ENCODE results near the gene KIFBP. TPM values are rescaled to one million over a fixed set of nuclear protein-coding genes. Genes with fewer than 3 reads are reported as not detected.
"Not testable (repeated sequence)": the region's sequence is repeated elsewhere in the genome, so short reads cannot be mapped to it uniquely, and the experiment has no call there.

Gene KIFBP, protein sequence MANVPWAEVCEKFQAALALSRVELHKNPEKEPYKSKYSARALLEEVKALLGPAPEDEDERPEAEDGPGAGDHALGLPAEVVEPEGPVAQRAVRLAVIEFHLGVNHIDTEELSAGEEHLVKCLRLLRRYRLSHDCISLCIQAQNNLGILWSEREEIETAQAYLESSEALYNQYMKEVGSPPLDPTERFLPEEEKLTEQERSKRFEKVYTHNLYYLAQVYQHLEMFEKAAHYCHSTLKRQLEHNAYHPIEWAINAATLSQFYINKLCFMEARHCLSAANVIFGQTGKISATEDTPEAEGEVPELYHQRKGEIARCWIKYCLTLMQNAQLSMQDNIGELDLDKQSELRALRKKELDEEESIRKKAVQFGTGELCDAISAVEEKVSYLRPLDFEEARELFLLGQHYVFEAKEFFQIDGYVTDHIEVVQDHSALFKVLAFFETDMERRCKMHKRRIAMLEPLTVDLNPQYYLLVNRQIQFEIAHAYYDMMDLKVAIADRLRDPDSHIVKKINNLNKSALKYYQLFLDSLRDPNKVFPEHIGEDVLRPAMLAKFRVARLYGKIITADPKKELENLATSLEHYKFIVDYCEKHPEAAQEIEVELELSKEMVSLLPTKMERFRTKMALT
- total RNA-seq (2014; rRNA removed; shearing (Covaris generic)): 27.3 and 32.1 TPM in 2 replicates

- peak; percentile 96 for DNase-seq (ENCODE audit: low read depth)
These were observed at the start of gene KIFBP for GRCh38 chr10:68988530-68989316. KIFBP (plus strand) TSS chr10:68988803; CDS start chr10:68988833, 30 bp downstream.

GRCh38 chr10:68938884-68939283 is 49.7 kb upstream of the KIFBP start:
- no peak for DNase-seq (ENCODE audit: low read depth)

DNA sequence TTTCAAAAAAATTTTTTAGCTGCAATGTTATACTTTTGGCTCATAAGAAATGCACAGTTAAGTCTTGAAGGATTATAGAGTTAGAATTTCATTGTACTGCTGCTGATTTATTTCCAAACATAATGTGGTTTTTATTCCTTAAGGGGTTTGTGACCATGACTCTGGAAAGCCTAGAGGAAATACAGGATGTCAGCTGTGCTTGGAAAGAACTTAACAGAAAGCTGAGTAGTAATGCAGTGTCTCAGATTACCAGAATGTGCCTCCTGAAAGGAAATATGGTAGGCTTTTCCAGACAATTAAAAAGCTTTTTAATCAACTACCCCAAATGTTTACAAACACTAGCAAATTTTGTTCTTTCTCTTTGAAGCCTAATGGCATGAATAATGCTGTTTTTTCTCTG is 47.7 kb upstream of the KIFBP start:
- not testable (repeated sequence) for DNase-seq (ENCODE audit: low read depth)

- no peak for DNase-seq (ENCODE audit: low read depth)
These were observed 38.0 kb upstream of the KIFBP start for GRCh38 chr10:68950598-68950997.

DNA sequence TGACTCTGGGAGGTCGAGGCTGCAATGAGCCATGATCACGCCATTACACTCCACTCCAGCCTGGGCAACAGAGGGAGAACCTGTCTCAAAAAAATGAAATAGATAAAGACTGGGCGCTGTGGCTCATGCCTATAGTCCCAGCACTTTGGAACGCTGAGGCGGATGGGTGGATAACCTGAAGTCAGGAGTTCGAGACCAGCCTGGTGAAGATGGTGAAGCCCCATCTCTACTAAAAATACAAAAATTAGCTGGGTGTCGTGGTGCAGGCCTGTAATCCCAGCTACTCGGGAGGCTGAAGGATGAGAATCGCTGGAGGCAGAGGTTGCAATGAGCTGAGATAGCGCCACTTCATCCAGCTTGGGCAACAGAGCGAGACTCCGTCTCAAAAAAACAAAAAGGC is 33.7 kb upstream of the KIFBP start:
- no peak for DNase-seq (ENCODE audit: low read depth)

GRCh38 chr10:68955355-68955831 is 33.2 kb upstream of the KIFBP start:
- peak; percentile 33 for DNase-seq (ENCODE audit: low read depth)

- peak; percentile 91 for DNase-seq (ENCODE audit: low read depth)
These were observed 32.6 kb upstream of the KIFBP start, which contains the start of gene DDX21 for GRCh38 chr10:68955832-68956532. DDX21 (plus strand) TSS chr10:68956170; CDS start chr10:68956226, 56 bp downstream.

- no peak for DNase-seq (ENCODE audit: low read depth)
These were observed 31.4 kb upstream of the KIFBP start for GRCh38 chr10:68957284-68957615.

- DNase-seq (ENCODE audit: low read depth): no peak
These were observed 30.9 kb upstream of the KIFBP start for GRCh38 chr10:68957654-68958053.

- no peak for DNase-seq (ENCODE audit: low read depth)
These were observed 28.7 kb upstream of the KIFBP start for GRCh38 chr10:68959695-68960527.

DNA sequence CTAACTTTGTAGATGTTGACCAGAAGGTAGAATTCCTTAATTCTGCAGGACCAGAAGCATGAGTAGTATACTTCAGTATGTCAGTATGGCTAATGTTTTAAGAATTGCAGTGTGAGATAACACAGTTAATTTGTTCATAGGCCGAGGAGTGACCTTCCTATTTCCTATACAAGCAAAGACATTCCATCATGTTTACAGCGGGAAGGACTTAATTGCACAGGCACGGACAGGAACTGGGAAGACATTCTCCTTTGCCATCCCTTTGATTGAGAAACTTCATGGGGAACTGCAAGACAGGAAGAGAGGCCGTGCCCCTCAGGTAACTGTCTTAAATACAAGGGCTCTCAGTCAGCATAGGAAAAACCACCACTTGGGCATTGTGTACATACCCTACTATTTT is 25.5 kb upstream of the KIFBP start:
- DNase-seq (ENCODE audit: low read depth): no peak

DNA sequence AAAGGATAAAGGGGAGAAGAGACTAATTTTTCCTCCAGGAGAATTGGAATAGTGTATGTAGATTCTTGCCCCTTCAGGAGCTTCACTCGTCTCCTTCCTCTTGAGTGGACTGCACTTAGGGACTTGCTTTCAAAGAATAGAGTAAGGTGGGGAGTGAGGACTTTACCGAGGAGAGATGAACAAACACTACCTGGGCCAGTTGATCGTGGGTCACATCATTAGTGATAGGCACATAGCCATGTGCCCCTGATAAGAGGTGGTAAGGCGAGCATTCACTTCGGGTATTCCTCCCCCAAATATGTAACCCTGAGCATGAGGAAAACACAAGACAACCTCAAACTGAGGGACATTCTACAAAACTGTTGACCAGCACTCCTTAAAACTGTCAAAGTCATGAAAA is 14.6 kb upstream of the KIFBP start:
- no peak for DNase-seq (ENCODE audit: low read depth)

GRCh38 chr10:68975936-68976473 is 12.6 kb upstream of the KIFBP start:
- not testable (repeated sequence) for DNase-seq (ENCODE audit: low read depth)

- not testable (repeated sequence) for DNase-seq (ENCODE audit: low read depth)
These were observed 8.9 kb upstream of the KIFBP start for GRCh38 chr10:68979738-68980137.

- DNase-seq (ENCODE audit: low read depth): no peak
These were observed 7.5 kb upstream of the KIFBP start for GRCh38 chr10:68981074-68981473.

DNA sequence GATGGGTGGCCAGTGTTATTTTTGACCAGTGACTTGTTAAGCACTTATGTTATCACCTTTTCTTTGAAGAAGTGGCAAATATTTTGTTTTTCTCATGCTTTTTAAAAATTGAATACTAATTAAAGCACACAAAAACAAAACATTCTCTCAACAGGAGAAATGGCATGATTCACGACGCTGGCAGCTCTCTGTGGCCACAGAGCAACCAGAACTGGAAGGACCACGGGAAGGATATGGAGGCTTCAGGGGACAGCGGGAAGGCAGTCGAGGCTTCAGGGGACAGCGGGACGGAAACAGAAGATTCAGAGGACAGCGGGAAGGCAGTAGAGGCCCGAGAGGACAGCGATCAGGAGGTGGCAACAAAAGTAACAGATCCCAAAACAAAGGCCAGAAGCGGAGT is 6.2 kb upstream of the KIFBP start:
- no peak for DNase-seq (ENCODE audit: low read depth)

- DNase-seq (ENCODE audit: low read depth): no peak
These were observed 992 bp upstream of the KIFBP start for GRCh38 chr10:68987611-68988010.

- DNase-seq (ENCODE audit: low read depth): no peak
These were observed 851 bp downstream of the KIFBP start for GRCh38 chr10:68989317-68989990.

- peak; percentile 10 for DNase-seq (ENCODE audit: low read depth)
These were observed 4.2 kb downstream of the KIFBP start for GRCh38 chr10:68992636-68993440.

Measured in Daoy (cell line).